Transverse colon (tissue), 4 donors: ENCODE measurements around the gene USP17L21.
"Not testable (repeated sequence)": the region's sequence is repeated elsewhere in the genome, so short reads cannot be mapped to it uniquely, and the experiment has no call there.

Experiments
- CTCF ChIP-seq, 5 experiments: fragments of 200-600 bp in 3 of 5; fragments of 450-650 bp in 2 of 5; sonication (generic) in 3 of 5; IDR thresholded peaks; 1 replicate in 2 of 5; 2 replicates in 3 of 5; pipeline ENCODE4 v1.5.1; 2016 to 2017; ENCODE audit warnings: antibody characterized with exemption in 5 of 5, inconsistent platforms in 3 of 5, mild to moderate bottlenecking in 2 of 5, moderate library complexity in 1 of 5
- POLR2AphosphoS5 ChIP-seq, 3 donors: sonication (generic); formaldehyde crosslinking; IDR thresholded peaks; one replicate each; pipeline ENCODE4 v1.6.1; 2016; ENCODE audit warnings: antibody characterized with exemption in 3 of 3

DNA sequence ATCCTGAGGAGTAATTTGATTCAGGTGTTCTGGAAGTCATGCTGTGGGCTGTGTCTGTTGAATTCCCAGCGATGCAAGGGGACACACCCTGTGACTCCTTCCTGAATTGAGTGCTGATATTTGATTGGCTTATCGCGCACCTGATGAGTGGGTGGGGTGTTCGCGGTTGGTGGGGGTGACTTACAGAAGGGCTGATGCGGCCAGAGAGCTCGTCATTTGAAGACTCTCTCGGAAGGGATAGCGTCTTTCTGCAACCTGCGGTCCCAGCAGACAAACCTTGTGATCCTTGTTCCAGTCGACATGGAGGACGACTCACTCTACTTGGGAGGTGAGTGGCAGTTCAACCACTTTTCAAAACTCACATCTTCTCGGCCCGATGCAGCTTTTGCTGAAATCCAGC lies 19.1 kb upstream of the USP17L21 start, which contains the start of gene USP17L17:
- not testable (repeated sequence) for TF ChIP-seq CTCF, POLR2AphosphoS5 (IDR thresholded peaks at IDR 0.05)
